SK-N-SH (cell line): Measurements from ENCODE around the gene EXD2.

Source experiments
- IRF3 ChIP-seq: fragments of 150-350 bp; IDR thresholded peaks from 2 replicates; pipeline ENCODE4 v1.6.1; 2016; ENCODE audit warnings: mild to moderate bottlenecking, low read depth, low read length
- POLR2AphosphoS5 ChIP-seq: IDR thresholded peaks from 2 replicates; pipeline ENCODE4 v1.6.1; 2012; ENCODE audit warnings: low read depth, low read length
- SIN3A ChIP-seq: IDR thresholded peaks from 2 replicates; pipeline ENCODE4 v1.6.1; 2012; ENCODE audit warnings: low read depth, mild to moderate bottlenecking, low read length, moderate library complexity, borderline replicate concordance
- TAF1 ChIP-seq: IDR thresholded peaks from 2 replicates; pipeline ENCODE4 v1.6.1; 2012; ENCODE audit warnings: low read depth, mild to moderate bottlenecking, low read length, moderate library complexity, borderline replicate concordance
- TF ChIP-seq, protein P1 (sequence below): fragments of 200-600 bp; sonication (generic); IDR thresholded peaks from 2 replicates; pipeline ENCODE4 v1.6.1; 2017; ENCODE audit warnings: antibody characterized with exemption, mild to moderate bottlenecking, moderate library complexity
- TF ChIP-seq, protein P2 (sequence below): IDR thresholded peaks from 2 replicates; pipeline ENCODE4; 2012

- TF ChIP-seq, protein P1, sequence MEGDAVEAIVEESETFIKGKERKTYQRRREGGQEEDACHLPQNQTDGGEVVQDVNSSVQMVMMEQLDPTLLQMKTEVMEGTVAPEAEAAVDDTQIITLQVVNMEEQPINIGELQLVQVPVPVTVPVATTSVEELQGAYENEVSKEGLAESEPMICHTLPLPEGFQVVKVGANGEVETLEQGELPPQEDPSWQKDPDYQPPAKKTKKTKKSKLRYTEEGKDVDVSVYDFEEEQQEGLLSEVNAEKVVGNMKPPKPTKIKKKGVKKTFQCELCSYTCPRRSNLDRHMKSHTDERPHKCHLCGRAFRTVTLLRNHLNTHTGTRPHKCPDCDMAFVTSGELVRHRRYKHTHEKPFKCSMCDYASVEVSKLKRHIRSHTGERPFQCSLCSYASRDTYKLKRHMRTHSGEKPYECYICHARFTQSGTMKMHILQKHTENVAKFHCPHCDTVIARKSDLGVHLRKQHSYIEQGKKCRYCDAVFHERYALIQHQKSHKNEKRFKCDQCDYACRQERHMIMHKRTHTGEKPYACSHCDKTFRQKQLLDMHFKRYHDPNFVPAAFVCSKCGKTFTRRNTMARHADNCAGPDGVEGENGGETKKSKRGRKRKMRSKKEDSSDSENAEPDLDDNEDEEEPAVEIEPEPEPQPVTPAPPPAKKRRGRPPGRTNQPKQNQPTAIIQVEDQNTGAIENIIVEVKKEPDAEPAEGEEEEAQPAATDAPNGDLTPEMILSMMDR = no peak
- TF ChIP-seq, protein P2, sequence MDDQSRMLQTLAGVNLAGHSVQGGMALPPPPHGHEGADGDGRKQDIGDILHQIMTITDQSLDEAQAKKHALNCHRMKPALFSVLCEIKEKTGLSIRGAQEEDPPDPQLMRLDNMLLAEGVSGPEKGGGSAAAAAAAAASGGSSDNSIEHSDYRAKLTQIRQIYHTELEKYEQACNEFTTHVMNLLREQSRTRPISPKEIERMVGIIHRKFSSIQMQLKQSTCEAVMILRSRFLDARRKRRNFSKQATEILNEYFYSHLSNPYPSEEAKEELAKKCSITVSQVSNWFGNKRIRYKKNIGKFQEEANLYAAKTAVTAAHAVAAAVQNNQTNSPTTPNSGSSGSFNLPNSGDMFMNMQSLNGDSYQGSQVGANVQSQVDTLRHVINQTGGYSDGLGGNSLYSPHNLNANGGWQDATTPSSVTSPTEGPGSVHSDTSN = no peak
- TF ChIP-seq SIN3A (no peak), IRF3 (no peak), TAF1 (no peak), POLR2AphosphoS5 (no peak)
Observed at GRCh38 chr14:69275331-69275730, 84.0 kb downstream of the EXD2 start.
